AG04450 (cell line): ENCODE measurements around the gene SMC5. TPM values are rescaled to one million over a fixed set of nuclear protein-coding genes. Genes with fewer than 3 reads are reported as not detected.

Experiments
- CTCF ChIA-PET: fragments of 300-600, 350-600 bp; formaldehyde crosslinking; extraction: SDS; loops from one replicate; lab custom pipeline; 2022; ENCODE audit warnings: antibody characterized with exemption, inconsistent platforms; lab: Charles Lee
- POLR2A ChIA-PET: fragments of 350-600 bp; formaldehyde crosslinking; extraction: SDS; loops from one replicate; lab custom pipeline; 2021; ENCODE audit warnings: antibody characterized with exemption, inconsistent platforms; lab: Yijun Ruan, JAX
- DNase-seq: peaks from one replicate; pipeline ENCODE4 v3.0.0-alpha.2; 2011; ENCODE audit warnings: low read depth, low spot score
- H3K27ac ChIP-seq: one replicate; pipeline ENCODE4 v1.5.1; 2012; ENCODE audit warnings: low read depth, low read length, control low read depth
- H3K27me3 ChIP-seq: one replicate; pipeline ENCODE4 v1.6.0; 2012; ENCODE audit warnings: low read length; ENCODE audit not compliant: control insufficient read depth, insufficient read depth
- H3K4me3 ChIP-seq: 2 replicates; pipeline ENCODE4 v1.5.1; 2011; ENCODE audit warnings: mild to moderate bottlenecking, low read depth, low read length, control low read depth
- H3K9me3 ChIP-seq: 2 replicates; pipeline ENCODE4 v1.5.1; 2012; ENCODE audit warnings: low read length; ENCODE audit not compliant: control insufficient read depth, insufficient read depth
- CTCF ChIP-seq: IDR thresholded peaks from 2 replicates; pipeline ENCODE4 v1.5.1; 2011; ENCODE audit warnings: low read depth, low read length, control low read depth, inconsistent platforms
- polyA plus RNA-seq: library from polyadenylated mRNA; depleted of rRNA; stranded (reverse); fragments of >200 nt; gene quantifications from 2 replicates; pipeline ENCODE4 v1.2.3, GENCODE V29; 2011; rRNA removed
- small RNA-seq: library from RNA; depleted of rRNA; stranded (forward); fragments of <200 nt; gene quantifications from one replicate; pipeline ENCODE3, GENCODE V24; 2012; ENCODE audit warnings: low read depth; ENCODE audit not compliant: insufficient read length

SMC5 gene
- polyA plus RNA-seq, 1 experiment, result 29.1 TPM

DNA sequence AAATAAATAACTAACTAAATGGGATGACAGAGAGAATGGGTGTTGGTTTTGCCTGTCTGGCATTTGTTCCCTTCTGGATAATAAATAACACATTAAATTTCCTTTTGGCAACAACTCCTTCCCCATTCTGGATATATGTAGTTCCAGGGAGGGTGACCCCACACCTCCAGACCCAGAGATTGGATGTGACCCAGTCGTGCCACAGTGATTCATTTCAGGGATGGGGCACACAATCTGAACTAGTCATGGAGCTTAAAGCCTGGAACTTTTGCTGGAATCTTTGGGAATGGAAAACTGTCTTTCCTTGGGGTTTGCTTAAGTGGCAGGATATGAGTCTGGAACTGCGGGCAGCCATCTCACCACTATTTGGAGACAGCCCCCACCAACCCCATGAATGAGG is 144.4 kb downstream of the SMC5 start:
- ChIA-PET POLR2A (interaction anchor here (0.9 to 1.0 kb wide), 2 partner anchors 16 to 19 kb away, joined by 3 to 4 read pairs; no protein-coding TSS in a partner anchor), CTCF (interaction anchor here (2.0 kb wide), 1 partner anchor 63 kb away, joined by 7 read pairs; no protein-coding TSS in a partner anchor)
- Histone ChIP-seq H3K27me3 (no peaks in the 10 kb centered on the region), H3K4me3 (no peak overlapping the region), H3K27ac (peak overlapping the region; percentile 21), H3K9me3 (no peaks in the 10 kb centered on the region)
- no peak for DNase-seq
- no peak for TF ChIP-seq CTCF

GRCh38 chr9:70403618-70404025 is 144.8 kb downstream of the SMC5 start:
- TF ChIP-seq CTCF, result no peak
- H3K4me3 ChIP-seq, result no peak overlapping the region
- ChIA-PET POLR2A (interaction anchor here (0.6 to 1.0 kb wide), 3 partner anchors 16 to 40 kb away, joined by 3 to 5 read pairs (median 4); no protein-coding TSS in a partner anchor), CTCF (interaction anchor here (1.7 to 2.0 kb wide), 2 partner anchors 64 to 199 kb away, joined by 7 to 9 read pairs; no protein-coding TSS in a partner anchor)
- no peaks in the 10 kb centered on the region for H3K9me3 ChIP-seq
- H3K27me3 ChIP-seq, result no peaks in the 10 kb centered on the region
- DNase-seq, result no peak
- peak overlapping the region; percentile 21 for H3K27ac ChIP-seq

DNA sequence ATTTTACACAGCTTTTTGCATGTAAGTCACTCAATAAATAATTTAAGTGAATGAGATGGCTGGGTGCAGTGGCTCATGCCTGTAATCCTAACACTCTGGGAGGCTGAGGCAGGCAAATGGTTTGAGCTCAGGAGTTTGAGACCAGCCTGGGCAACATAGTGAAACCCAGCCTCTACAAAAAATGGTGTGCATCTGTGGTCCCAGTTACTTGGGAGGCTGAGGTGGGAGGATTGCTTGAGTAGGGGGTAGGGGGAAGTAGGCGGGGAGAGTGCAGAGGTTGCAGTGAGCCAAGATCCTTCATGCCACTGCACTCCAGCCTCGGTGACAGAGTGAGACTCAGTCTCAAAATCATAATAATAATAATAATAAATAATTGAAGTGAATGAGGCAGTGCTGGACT is 145.5 kb downstream of the SMC5 start:
- no peak overlapping the region for H3K27ac ChIP-seq
- no peak for TF ChIP-seq CTCF
- ChIA-PET CTCF (interaction anchor here (1.7 to 2.0 kb wide), 2 partner anchors 64 to 198 kb away, joined by 7 to 9 read pairs; no protein-coding TSS in a partner anchor), POLR2A (interaction anchor here (0.6 to 1.0 kb wide), 2 partner anchors 17 to 40 kb away, joined by 3 to 5 read pairs; no protein-coding TSS in a partner anchor)
- H3K9me3 ChIP-seq, result no peaks in the 10 kb centered on the region
- no peak overlapping the region for H3K4me3 ChIP-seq
- no peak for DNase-seq
- no peaks in the 10 kb centered on the region for H3K27me3 ChIP-seq

Small RNA genes lying within 50 kb of the gene (small RNA-seq; reads per million reads assigned to genes)
- not detected for gene RF00019

Other genes with a start within 250 kb of the SMC5 start
- 8.9 and 10.4 TPM in 2 replicates for gene MAMDC2, start 215.1 kb upstream of the SMC5 start, polyA plus RNA-seq
- 13.2 and 14.9 TPM in 2 replicates for gene KLF9, start 155.7 kb downstream of the SMC5 start, polyA plus RNA-seq